Calu3 (cell line): ENCODE measurements around the gene TM4SF5. TPM values are rescaled to one million over a fixed set of nuclear protein-coding genes. Genes with fewer than 3 reads are reported as not detected.

Source experiments
- BruUV-seq: library from RNA; stranded (reverse); fragments of 400-500 nt; replicated peaks from 2 replicates; lab custom pipeline; 2021; lab: Mats Ljungman, UMichigan
- CTCF ChIA-PET: fragments of 300-600 bp; sonication (Branson Sonifier 250); formaldehyde crosslinking; loops from one replicate; lab custom pipeline; 2022; ENCODE audit warnings: antibody characterized with exemption; lab: Charles Lee
- DNase-seq: peaks from one replicate; pipeline ENCODE4 v3.0.0; 2022
- H3K27ac Mint-ChIP-seq: one replicate; pipeline ENCODE4 v1.8.0; 2022; ENCODE audit warnings: mixed read lengths; ENCODE audit not compliant: unreplicated experiment
- H3K27me3 Mint-ChIP-seq: one replicate; pipeline ENCODE4 v1.8.0; 2022; ENCODE audit warnings: mixed read lengths; ENCODE audit not compliant: unreplicated experiment
- H3K36me3 Mint-ChIP-seq: one replicate; pipeline ENCODE4 v1.8.0; 2022; ENCODE audit warnings: mild to moderate bottlenecking, moderate library complexity, mixed read lengths; ENCODE audit not compliant: insufficient read depth, unreplicated experiment
- H3K4me1 Mint-ChIP-seq: one replicate; pipeline ENCODE4 v1.8.0; 2022; ENCODE audit warnings: mild to moderate bottlenecking, low read depth, mixed read lengths; ENCODE audit not compliant: unreplicated experiment
- H3K4me3 Mint-ChIP-seq: one replicate; pipeline ENCODE4 v1.8.0; 2022; ENCODE audit warnings: mild to moderate bottlenecking, low read depth, moderate library complexity, mixed read lengths; ENCODE audit not compliant: unreplicated experiment
- H3K9me3 Mint-ChIP-seq: one replicate; pipeline ENCODE4 v1.8.0; 2022; ENCODE audit warnings: low read depth, mixed read lengths; ENCODE audit not compliant: unreplicated experiment
- intact Hi-C: fragments of 100-400 bp; cut with micrococcal nuclease; formaldehyde crosslinking; loops from one replicate; pipeline ENCODE4 v1.10.0; 2022; ENCODE audit not compliant: unreplicated experiment
- total RNA-seq: library from RNA; stranded (reverse); gene quantifications from 2 replicates; pipeline ENCODE4 v1.2.3, GENCODE V29; 2022
- TF ChIP-seq, protein P1 (sequence below): fragments of 200-600 bp; IDR thresholded peaks from one replicate; pipeline ENCODE4 v1.8.0; 2022; ENCODE audit warnings: antibody characterized with exemption; ENCODE audit not compliant: unreplicated experiment

Gene TM4SF5
- total RNA-seq, 1 experiment from 2014 or later, result 0.54 TPM

DNA sequence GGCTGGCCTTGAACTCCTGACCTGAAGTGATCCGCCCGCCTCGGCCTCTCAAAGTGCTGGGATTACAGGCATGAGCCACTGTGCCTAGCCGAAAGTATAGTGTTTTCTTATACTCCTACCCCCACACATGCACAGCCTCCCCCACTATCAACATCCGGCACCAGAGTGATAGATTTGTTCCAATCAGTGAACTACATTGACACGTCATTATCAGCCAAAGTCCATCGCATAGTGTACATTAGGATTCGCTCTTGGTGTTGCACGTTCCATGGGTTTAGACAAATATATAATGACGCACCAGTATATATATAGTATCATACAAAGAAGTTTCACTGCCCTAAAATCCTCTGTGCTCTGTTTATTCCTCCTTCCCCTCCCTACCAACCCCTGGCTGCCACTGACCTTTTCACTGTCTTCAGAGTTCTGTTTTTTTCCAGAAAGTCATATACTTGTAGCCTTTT, 11.9 kb upstream of the TM4SF5 start:
- no TSS peak for BruUV-seq
- TF ChIP-seq, protein P1, sequence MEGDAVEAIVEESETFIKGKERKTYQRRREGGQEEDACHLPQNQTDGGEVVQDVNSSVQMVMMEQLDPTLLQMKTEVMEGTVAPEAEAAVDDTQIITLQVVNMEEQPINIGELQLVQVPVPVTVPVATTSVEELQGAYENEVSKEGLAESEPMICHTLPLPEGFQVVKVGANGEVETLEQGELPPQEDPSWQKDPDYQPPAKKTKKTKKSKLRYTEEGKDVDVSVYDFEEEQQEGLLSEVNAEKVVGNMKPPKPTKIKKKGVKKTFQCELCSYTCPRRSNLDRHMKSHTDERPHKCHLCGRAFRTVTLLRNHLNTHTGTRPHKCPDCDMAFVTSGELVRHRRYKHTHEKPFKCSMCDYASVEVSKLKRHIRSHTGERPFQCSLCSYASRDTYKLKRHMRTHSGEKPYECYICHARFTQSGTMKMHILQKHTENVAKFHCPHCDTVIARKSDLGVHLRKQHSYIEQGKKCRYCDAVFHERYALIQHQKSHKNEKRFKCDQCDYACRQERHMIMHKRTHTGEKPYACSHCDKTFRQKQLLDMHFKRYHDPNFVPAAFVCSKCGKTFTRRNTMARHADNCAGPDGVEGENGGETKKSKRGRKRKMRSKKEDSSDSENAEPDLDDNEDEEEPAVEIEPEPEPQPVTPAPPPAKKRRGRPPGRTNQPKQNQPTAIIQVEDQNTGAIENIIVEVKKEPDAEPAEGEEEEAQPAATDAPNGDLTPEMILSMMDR, result no peak
- Mint-ChIP-seq H3K27me3 (peaks cover 31% of the 10 kb centered on the region), H3K4me1 (no peaks in the 10 kb centered on the region), H3K4me3 (no peak overlapping the region), H3K9me3 (no peaks in the 10 kb centered on the region), H3K27ac (no peak overlapping the region), H3K36me3 (no peaks in the 10 kb centered on the region)
- no peak for DNase-seq
- CTCF ChIA-PET, result interaction anchor here (0.7 kb wide), 1 partner anchor 118 kb away, joined by 3 read pairs; no protein-coding TSS in a partner anchor
- intact Hi-C loops, result no loop called here

DNA sequence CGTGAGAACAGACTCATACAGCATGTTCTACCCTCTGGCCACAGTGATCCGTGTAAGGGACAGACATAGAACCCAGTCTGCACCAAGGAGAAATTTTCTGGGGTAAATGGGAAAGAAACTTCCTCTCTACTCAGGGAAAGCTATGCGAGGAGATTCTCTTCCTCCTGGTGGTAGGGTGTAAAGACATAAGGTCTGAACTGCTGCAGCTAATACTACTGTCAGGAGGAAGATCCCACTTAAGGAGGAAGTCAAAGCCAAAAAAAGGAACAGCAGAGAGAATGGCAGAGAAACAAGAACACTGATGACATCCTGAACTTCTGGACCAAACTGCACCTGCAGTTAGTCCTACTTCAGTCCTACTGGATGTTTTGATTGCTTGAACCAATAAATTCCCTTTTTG, 7.1 kb upstream of the TM4SF5 start:
- TF ChIP-seq, protein P1, result no peak
- Mint-ChIP-seq H3K4me3 (no peak overlapping the region), H3K4me1 (no peaks in the 10 kb centered on the region), H3K27ac (no peak overlapping the region), H3K36me3 (no peaks in the 10 kb centered on the region), H3K9me3 (no peaks in the 10 kb centered on the region), H3K27me3 (peaks cover 8% of the 10 kb centered on the region)
- BruUV-seq, result no TSS peak
- intact Hi-C loops, result no loop called here
- DNase-seq, result no peak
- CTCF ChIA-PET, result no interaction called here

DNA sequence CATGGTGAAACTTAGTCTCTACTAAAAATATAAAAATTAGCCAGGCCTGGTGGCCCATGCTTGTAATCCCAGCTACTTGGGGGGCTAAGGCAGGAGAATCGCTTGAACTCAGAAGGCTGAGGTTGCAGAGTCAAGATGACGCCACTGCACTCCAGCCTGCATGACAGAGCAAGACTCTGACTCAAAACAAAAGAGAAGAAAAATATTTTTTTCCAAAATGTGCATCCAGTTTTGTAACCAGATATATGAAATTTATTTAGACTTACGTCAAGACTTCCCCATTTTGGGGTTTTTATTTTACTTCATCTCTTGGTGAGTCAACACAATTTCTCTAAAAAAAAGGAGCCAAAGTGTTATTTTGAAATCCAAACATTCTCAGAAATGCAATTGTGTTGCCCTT, 5.5 kb upstream of the TM4SF5 start:
- no peaks in the 10 kb centered on the region for H3K36me3 Mint-ChIP-seq
- H3K4me1 Mint-ChIP-seq, result peaks cover 3% of the 10 kb centered on the region
- intact Hi-C loops, result no loop called here
- DNase-seq, result no peak
- TF ChIP-seq, protein P1, result no peak
- no peaks in the 10 kb centered on the region for H3K9me3 Mint-ChIP-seq
- H3K27ac Mint-ChIP-seq, result no peak overlapping the region
- no peak overlapping the region for H3K4me3 Mint-ChIP-seq
- peaks cover 8% of the 10 kb centered on the region for H3K27me3 Mint-ChIP-seq
- no TSS peak for BruUV-seq
- CTCF ChIA-PET, result no interaction called here

DNA sequence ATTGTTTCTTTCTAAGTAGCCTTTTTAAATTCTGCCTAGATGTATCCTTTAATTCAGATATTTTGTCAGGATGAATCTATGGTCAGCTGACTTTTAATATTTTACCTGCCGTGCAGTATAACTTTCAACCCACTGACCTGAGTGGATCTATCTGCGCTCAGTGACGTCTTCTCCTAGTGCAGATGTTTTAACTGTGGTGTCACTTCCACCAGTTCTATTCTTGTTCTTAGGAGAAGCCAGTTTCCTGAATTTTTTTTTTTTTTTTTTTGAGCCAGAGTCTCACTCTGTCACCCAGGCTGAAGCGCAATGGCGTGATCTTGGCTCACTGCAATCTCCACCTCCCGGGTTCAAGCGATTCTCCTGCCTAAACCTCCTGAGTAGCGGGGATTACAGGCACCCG, 5.0 kb upstream of the TM4SF5 start:
- H3K27ac Mint-ChIP-seq, result no peak overlapping the region
- H3K4me3 Mint-ChIP-seq, result no peak overlapping the region
- no peaks in the 10 kb centered on the region for H3K36me3 Mint-ChIP-seq
- peaks cover 8% of the 10 kb centered on the region for H3K27me3 Mint-ChIP-seq
- H3K4me1 Mint-ChIP-seq, result peaks cover 8% of the 10 kb centered on the region
- CTCF ChIA-PET, result no interaction called here
- intact Hi-C loops, result no loop called here
- DNase-seq, result no peak
- no peaks in the 10 kb centered on the region for H3K9me3 Mint-ChIP-seq
- TF ChIP-seq, protein P1, result no peak
- no TSS peak for BruUV-seq
